Measurements from ENCODE around the gene KPNA1.

- TF ChIP-seq ZBTB33 (IDR thresholded peaks at IDR 0.05; ENCODE audit: borderline replicate concordance, low read depth): no peak
- no peak for TF ChIP-seq POLR2AphosphoS5 (IDR thresholded peaks at IDR 0.05; ENCODE audit: low read depth, low read length)
- TF ChIP-seq CTCF (IDR thresholded peaks at IDR 0.05): no peak
- no peak for TF ChIP-seq RAD21 (IDR thresholded peaks at IDR 0.05; ENCODE audit: low read length)
- TF ChIP-seq TAF1 (IDR thresholded peaks at IDR 0.05; ENCODE audit: borderline replicate concordance, low read depth, low read length): no peak
- TF ChIP-seq MXI1 (IDR thresholded peaks at IDR 0.05; ENCODE audit: low read depth, low read length): no peak
Measured at GRCh38 chr3:122377975-122378374, 136.8 kb downstream of the KPNA1 start.

Measured in SK-N-SH (cell line).